Kidney epithelial cell (primary cell): ENCODE measurements around the gene STON2. TPM values are rescaled to one million over a fixed set of nuclear protein-coding genes. Genes with fewer than 3 reads are reported as not detected.

Experiments
- DNase-seq: peaks from one replicate; pipeline ENCODE4 v3.0.0-alpha.2; 2010; ENCODE audit warnings: low read depth
- H3K27me3 ChIP-seq: 2 replicates; pipeline ENCODE4 v1.6.0; 2011; ENCODE audit warnings: low read length; ENCODE audit not compliant: control insufficient read depth, insufficient read depth
- H3K36me3 ChIP-seq: 2 replicates; pipeline ENCODE4 v1.5.1; 2011; ENCODE audit warnings: low read length; ENCODE audit not compliant: control insufficient read depth, insufficient read depth
- H3K4me3 ChIP-seq: 2 replicates; pipeline ENCODE4 v1.5.1; 2011; ENCODE audit warnings: low read depth, mild to moderate bottlenecking, control low read depth, low read length
- CTCF ChIP-seq: IDR thresholded peaks from 2 replicates; pipeline ENCODE4 v1.5.1; 2011; ENCODE audit warnings: mild to moderate bottlenecking, moderate library complexity, low read length, control low read depth, inconsistent platforms; ENCODE audit not compliant: insufficient read depth, poor library complexity, severe bottlenecking
- total RNA-seq: library from RNA; depleted of rRNA; stranded (reverse); fragments of >200 nt; gene quantifications from 2 replicates; pipeline ENCODE4 v1.2.3, GENCODE V29; 2015

STON2 gene
- 17.9 and 20.2 TPM in 2 replicates for total RNA-seq

GRCh38 chr14:81400202-81400678 lies at the start of gene STON2:
Gene STON2 (minus strand): TSS chr14:81400324. CDS start chr14:81398382, 1,942 bp downstream.
- peak; percentile 72 for DNase-seq
- H3K4me3 ChIP-seq = no peak within 1 kb of the TSS
- TF ChIP-seq CTCF = no peak
- peaks cover 3% of the 10 kb centered on the region for H3K36me3 ChIP-seq
- no peaks in the 10 kb centered on the region for H3K27me3 ChIP-seq

- TF ChIP-seq CTCF = no peak
Observed at GRCh38 chr14:81449576-81449975, 49.5 kb upstream of the STON2 start.

GRCh38 chr14:81449114-81449513 lies 49.0 kb upstream of the STON2 start:
- no peak for DNase-seq
- no peak for TF ChIP-seq CTCF
- no peaks in the 10 kb centered on the region for H3K36me3 ChIP-seq
- no peak overlapping the region for H3K4me3 ChIP-seq
- no peaks in the 10 kb centered on the region for H3K27me3 ChIP-seq

More at GRCh38 chr14:81449576-81449975, 49.5 kb upstream of the STON2 start:
- no peaks in the 10 kb centered on the region for H3K36me3 ChIP-seq
- no peak for DNase-seq
- H3K4me3 ChIP-seq = no peak overlapping the region
- no peaks in the 10 kb centered on the region for H3K27me3 ChIP-seq

GRCh38 chr14:81447021-81447764 lies 47.1 kb upstream of the STON2 start:
- DNase-seq = no peak
- H3K27me3 ChIP-seq = no peaks in the 10 kb centered on the region
- H3K36me3 ChIP-seq = no peaks in the 10 kb centered on the region
- H3K4me3 ChIP-seq = no peak overlapping the region
- no peak for TF ChIP-seq CTCF

- Histone ChIP-seq H3K4me3 (no peak overlapping the region), H3K27me3 (no peaks in the 10 kb centered on the region), H3K36me3 (no peaks in the 10 kb centered on the region)
- DNase-seq = no peak
- no peak for TF ChIP-seq CTCF
Observed at GRCh38 chr14:81446279-81447007, 46.3 kb upstream of the STON2 start.
